Endometrial microvascular endothelial cells (primary cell): ENCODE measurements around the gene EPDR1. TPM values are rescaled to one million over a fixed set of nuclear protein-coding genes. Genes with fewer than 3 reads are reported as not detected.

Experiments used
- in situ Hi-C: cut with HindIII; loops from 2 replicates; pipeline ENCODE4 v1.10.0; 2017; ENCODE audit warnings: low sequenced_read_pairs, low pct_unique_long_range_greater_than_20kb; ENCODE audit errors: inconsistent ontology term
- total RNA-seq: library from RNA; depleted of rRNA; stranded (reverse); fragments of >200 nt; gene quantifications from one replicate; pipeline ENCODE4 v1.2.3, GENCODE V29; 2015; ENCODE audit errors: inconsistent ontology term

EPDR1 gene
- total RNA-seq = 2.0 TPM

- in situ Hi-C loops = no loop called here
Measured at GRCh38 chr7:37920305-37920848, at the start of gene EPDR1. TSS of gene EPDR1 (plus strand) at chr7:37920640. CDS start at chr7:37920940, 300 bp downstream.

GRCh38 chr7:37882086-37882485 lies 38.4 kb upstream of the EPDR1 start:
- in situ Hi-C loops = no loop called here

- in situ Hi-C loops = no loop called here
Measured at GRCh38 chr7:37893359-37893758, 27.1 kb upstream of the EPDR1 start.

GRCh38 chr7:37894671-37895070 lies 25.8 kb upstream of the EPDR1 start:
- in situ Hi-C loops = no loop called here

- in situ Hi-C loops = no loop called here
Measured at GRCh38 chr7:37899712-37900247, 20.7 kb upstream of the EPDR1 start.

GRCh38 chr7:37901236-37901827 lies 19.1 kb upstream of the EPDR1 start:
- in situ Hi-C loops = no loop called here

GRCh38 chr7:37901890-37902524 lies 18.4 kb upstream of the EPDR1 start:
- in situ Hi-C loops = no loop called here

- in situ Hi-C loops = no loop called here
Measured at GRCh38 chr7:37908221-37908788, 12.1 kb upstream of the EPDR1 start.

GRCh38 chr7:37912756-37913155 lies 7.7 kb upstream of the EPDR1 start:
- in situ Hi-C loops = no loop called here

GRCh38 chr7:37915438-37915837 lies 5.0 kb upstream of the EPDR1 start:
- in situ Hi-C loops = no loop called here

- in situ Hi-C loops = no loop called here
Measured at GRCh38 chr7:37916017-37916672, 4.3 kb upstream of the EPDR1 start.

GRCh38 chr7:37916673-37917660 lies 3.5 kb upstream of the EPDR1 start, which contains the start of gene SFRP4:
TSS of gene SFRP4 (minus strand) at chr7:37916817. CDS start at chr7:37916537, 280 bp downstream.
- in situ Hi-C loops = no loop called here

GRCh38 chr7:37918526-37918925 lies 1.9 kb upstream of the EPDR1 start:
- in situ Hi-C loops = no loop called here

- in situ Hi-C loops = no loop called here
Measured at GRCh38 chr7:37920849-37921805, 687 bp downstream of the EPDR1 start.

GRCh38 chr7:37921876-37922275 lies 1.4 kb downstream of the EPDR1 start:
- in situ Hi-C loops = no loop called here

GRCh38 chr7:37923996-37924395 lies 3.6 kb downstream of the EPDR1 start:
- in situ Hi-C loops = no loop called here

GRCh38 chr7:37924491-37925041 lies 4.1 kb downstream of the EPDR1 start:
- in situ Hi-C loops = no loop called here
